Measurements from ENCODE around the gene USH1G. TPM values are rescaled to one million over a fixed set of nuclear protein-coding genes. Genes with fewer than 3 reads are reported as not detected.
"Not testable (repeated sequence)": the region's sequence is repeated elsewhere in the genome, so short reads cannot be mapped to it uniquely, and the experiment has no call there.

The USH1G gene
- total RNA-seq, 1 donor from 2014 or later: 2.9 TPM

DNA sequence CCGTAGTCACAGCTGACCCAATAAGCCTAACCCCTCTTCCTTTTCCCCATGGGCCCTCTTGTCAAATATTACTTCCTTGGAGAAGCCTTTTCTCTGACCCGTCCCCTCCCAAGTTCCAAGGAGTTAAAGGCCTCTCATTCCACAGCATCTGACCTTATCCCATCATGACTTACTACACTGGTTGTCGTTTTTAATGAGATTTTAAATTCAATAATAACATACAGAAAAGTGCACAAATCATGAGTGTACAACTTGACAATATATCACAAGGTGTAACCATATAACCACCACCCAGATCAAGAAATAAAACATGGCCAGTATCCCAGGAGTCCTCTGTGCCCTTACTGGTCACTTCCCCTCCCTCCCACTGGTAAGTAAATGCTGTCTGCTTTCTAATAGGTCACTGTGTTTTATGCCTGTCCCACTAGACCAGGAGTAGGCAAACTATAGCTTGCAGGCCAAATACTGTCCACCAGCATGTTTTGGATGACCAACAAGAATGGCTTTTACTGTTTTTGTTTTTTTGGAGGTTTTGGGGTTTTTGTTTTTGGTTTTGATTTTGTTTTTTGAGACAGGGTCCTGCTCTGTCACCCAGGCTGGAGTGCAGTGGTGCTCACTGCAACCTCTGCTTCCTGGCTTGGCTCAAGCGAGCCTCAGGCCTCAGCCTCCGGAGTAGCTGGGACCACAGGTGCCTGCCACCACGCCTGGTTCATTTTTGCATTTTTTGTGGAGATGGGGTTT, 49.0 kb downstream of the USH1G start:
- no peak for DNase-seq

DNA sequence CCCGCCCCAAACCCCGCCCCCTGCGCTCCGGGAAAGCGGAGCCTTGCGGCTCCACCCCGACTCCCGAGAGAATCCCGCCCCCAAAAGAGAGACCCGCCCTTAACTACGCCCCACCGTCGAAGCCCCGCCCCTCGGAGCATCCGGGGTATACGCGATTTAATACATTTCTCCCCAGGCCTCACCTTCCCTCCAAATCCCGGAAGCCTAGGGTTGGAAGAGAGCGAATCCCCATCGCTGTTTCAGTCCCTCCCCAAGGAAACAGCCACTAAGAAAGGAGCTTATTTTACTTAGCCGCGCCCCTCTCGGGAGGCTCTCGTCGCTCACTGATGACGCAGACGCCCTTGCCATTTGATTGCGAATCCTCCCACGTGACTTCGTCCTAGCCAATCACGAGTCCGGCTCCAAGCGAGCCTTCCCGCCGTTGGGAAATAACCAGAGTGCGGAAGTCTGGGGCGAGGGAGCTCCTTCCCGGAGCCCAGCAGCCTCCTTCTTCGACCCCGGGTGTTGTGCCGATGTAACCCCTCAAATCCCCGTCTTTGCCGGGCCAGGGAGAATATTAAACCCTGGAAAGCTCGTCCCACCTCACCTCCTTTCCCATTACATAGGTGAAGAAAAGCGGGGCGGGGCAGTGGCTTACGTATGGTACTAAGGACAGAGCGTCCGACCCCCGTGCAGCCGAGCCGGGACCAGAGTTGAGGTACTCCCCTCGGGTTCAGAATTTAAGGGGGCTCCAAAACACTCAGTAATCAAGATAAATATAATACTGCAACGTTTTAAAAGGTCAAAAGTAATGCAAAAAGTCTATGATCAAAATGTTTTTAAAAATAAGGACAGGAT, 49.8 kb downstream of the USH1G start:
- DNase-seq: peak; percentile 100

GRCh38 chr17:74872313-74873036, 50.6 kb downstream of the USH1G start, which contains the start of gene FDXR:
FDXR (minus strand) TSS chr17:74872994; CDS start chr17:74872944, 50 bp downstream.
- DNase-seq: no peak

DNA sequence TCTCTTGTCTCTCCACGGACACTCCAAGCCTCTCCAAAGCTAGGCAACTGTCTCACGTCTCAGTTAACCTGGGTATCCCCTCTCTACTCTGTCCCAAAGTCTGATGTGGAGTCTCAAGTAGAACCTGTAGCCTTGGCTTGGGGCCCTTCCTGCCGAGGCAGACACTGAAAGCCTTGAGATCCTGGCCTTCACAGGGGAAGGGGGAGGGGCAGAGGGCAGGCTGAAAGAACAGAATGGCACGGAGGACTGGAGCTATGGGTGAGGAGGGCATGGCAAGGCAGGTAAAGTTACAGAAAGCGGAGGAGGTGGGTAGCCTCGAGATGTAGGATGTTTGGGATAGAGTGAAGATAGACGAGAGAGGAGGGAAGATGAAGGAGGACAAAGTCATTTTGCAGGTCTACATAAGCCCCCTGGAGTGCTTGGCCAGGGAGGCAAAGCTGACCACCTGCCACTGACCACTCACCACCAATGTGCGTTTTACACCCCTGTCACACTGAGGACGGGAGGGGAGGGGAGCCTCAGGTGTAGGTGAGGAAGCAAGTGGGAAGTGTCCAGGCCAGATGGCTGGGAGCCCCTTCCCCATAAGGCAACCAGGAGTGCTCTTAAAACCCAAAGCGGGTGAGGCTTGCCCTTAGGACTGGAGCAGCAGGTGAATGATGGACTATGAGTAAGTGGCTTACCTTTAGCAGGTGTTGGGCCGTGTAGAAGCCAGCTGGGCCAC, 51.5 kb downstream of the USH1G start:
- no peak for DNase-seq

GRCh38 chr17:74870512-74870911, 52.5 kb downstream of the USH1G start:
- DNase-seq: no peak

GRCh38 chr17:74870028-74870427, 53.0 kb downstream of the USH1G start:
- not testable (repeated sequence) for DNase-seq

DNA sequence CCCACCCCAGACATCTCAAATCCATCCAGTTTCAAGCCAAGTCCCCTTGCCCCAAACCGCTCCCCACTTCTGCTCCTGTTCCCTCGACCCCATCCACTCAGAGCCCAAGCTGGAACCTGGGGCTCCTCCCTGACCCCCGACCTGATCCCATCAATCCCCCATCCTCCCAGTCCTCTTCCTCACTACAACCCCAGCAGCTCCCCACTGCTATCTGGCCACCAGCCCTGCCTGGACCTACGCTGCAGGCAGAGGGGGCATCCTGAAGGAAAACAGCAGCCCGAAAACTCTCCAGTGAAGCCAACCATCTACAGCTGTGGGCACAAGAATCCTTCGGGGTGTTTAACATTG, 54.2 kb downstream of the USH1G start:
- no peak for DNase-seq

DNA sequence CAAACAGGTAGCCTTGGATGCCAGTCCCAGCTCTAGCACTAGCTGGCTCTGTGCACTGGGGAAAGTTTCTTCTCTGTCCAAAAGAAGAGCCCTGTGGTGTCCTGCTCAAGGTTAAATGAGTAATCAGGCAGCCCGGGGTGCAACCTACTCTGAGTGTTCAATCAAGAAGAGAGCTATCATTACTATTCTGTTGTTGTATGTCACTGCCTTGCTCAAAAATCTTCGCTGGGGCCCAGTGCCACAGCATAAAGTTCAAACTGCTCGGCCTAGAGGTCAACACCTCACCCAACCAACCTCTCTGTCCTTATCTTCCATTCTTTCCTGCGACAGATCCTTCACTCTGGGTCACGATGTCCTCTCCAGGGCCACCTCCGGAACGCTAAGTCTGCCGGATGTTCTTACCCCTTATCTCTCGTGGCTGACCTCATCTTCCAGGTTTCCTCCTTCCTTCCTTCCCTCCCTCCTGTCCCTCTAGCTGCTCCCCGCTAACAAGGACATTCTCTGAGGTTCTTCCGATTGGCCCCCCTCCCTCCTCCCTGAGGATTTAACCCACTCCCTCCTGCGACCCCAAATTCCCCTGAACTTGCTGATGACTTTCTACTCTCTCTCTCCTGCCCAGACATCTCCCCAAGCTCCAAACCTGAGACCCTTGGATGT, 54.7 kb downstream of the USH1G start:
- no peak for DNase-seq

DNA sequence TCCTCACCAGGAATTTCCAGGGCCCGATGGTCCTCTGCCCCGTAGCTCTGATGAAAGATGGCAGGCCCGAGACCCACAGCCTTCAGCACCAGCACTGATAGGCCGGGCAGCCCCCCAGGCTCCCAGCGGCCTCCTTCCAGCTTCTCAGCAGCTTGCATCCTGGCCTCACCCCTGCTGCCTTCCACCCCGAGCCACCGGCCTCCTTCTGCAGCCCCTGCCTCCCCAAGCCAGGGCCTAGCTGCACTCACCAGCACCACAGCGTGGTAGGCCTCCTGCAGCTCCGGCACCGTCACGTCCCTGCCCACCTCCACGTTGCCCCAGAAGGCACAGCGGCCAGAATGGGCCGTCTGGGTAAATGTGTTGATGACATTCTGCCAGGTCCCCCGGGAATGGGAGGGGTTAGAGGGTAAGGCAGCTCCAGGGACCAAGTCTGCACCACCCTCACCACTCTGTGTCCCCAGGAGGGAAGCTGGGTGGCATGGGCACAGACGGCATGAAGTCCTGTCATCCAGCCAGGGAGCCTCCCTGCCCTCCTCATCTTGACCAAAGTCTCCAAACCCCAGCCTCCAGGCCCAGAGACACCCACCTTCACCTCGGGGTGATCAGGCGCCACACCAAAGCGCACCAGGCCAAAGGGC, 56.7 kb downstream of the USH1G start:
- DNase-seq: no peak

Other genes with a start within 250 kb of the USH1G start
- gene CD300LF, start 210.3 kb downstream of the USH1G start, total RNA-seq: 3.3 TPM
- 1.9 TPM for gene RAB37, start 186.0 kb downstream of the USH1G start, total RNA-seq
- 50.5 TPM for gene NHERF1, start 174.6 kb downstream of the USH1G start, total RNA-seq
- 30.2 TPM for gene NAT9, start 146.9 kb downstream of the USH1G start, total RNA-seq
- 1.6 TPM for gene GRIN2C, start 63.4 kb downstream of the USH1G start, total RNA-seq
- gene FDXR, start 50.3 kb downstream of the USH1G start, total RNA-seq: 4.3 TPM
- gene FADS6, start 29.6 kb downstream of the USH1G start, total RNA-seq: 0.51 TPM
- not detected for gene OTOP2, start 1.0 kb upstream of the USH1G start, total RNA-seq
- 1.4 TPM for gene OTOP3, start 12.6 kb upstream of the USH1G start, total RNA-seq
- gene HID1, start 49.5 kb upstream of the USH1G start, total RNA-seq: 12.3 TPM
- 11.4 TPM for gene CDR2L, start 64.4 kb upstream of the USH1G start, total RNA-seq
- 31.5 TPM for gene MRPL58, start 89.4 kb upstream of the USH1G start, total RNA-seq
- gene ATP5PD, start 123.7 kb upstream of the USH1G start, total RNA-seq: 299 TPM
- 19.8 TPM for gene KCTD2, start 124.0 kb upstream of the USH1G start, total RNA-seq
- 11.5 TPM for gene SLC16A5, start 164.7 kb upstream of the USH1G start, total RNA-seq
- gene ARMC7, start 186.7 kb upstream of the USH1G start, total RNA-seq: 3.5 TPM
- 50.8 TPM for gene NT5C, start 208.5 kb upstream of the USH1G start, total RNA-seq
- gene JPT1, start 231.3 kb upstream of the USH1G start, total RNA-seq: 97.4 TPM